Renal cortex interstitium (tissue), 11 donors: ENCODE data around the gene SEC63. TPM values are rescaled to one million over a fixed set of nuclear protein-coding genes. Genes with fewer than 3 reads are reported as not detected.
"Not testable (repeated sequence)": the region's sequence is repeated elsewhere in the genome, so short reads cannot be mapped to it uniquely, and the experiment has no call there.

Experiments
- DNase-seq, 11 donors: peaks; one replicate each; pipeline ENCODE4 v3.0.0-alpha.2; 2013; ENCODE audit warnings: low read depth in 9 of 11, low spot score in 4 of 11; ENCODE audit errors: extremely low read depth in 1 of 11
- polyA plus RNA-seq, 3 donors: library from polyadenylated mRNA; unstranded; fragments of 120-200 nt; gene quantifications; one replicate each; pipeline ENCODE4 v1.2.1, GENCODE V29; 2013; ENCODE audit not compliant: insufficient read length in 3 of 3

The SEC63 gene
- polyA plus RNA-seq, 3 donors: 93.6 to 120 (median 119) TPM

- no peak for DNase-seq
Observed at GRCh38 chr6:107985701-107986100, 27.7 kb upstream of the SEC63 start.

DNA sequence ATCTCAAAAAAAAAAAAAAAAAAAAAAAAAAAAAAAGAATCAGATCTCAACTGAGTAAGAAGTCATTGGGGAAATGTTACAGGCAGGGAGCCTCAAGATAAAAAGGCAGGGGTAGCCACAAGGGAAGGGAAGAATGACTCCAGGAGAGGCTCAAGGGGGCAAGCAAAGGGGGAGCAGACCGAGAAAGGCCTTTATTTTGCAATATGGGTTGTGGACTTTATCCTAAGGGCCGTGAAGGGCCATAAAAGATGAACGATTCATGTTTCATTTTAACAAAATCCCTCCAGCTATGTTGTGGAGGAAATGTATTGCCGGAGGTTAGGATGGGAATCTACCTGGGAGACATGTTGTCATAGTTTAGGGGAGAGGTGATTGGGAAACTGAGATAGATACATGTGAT, 25.8 kb upstream of the SEC63 start:
- DNase-seq: no peak

DNA sequence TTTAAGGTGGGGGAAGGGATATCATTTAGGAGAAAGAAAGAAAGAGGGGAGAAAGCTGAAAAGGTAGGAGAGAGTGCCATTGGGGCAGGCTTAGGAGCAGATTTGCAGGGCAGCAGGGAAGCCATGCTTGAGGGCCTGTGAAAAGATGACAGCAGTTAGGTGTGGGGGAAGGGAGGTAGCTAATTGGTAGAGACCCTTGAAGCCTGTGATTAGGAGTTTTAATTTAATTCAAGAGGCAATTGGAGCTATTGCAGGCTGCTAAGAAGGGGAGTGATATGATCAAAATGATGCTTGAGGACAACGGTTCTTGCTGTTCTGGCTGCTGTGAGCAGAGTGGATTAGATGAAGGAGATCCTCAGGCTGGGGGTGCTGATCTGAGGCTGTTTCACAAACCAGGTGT, 24.5 kb upstream of the SEC63 start:
- no peak for DNase-seq

DNA sequence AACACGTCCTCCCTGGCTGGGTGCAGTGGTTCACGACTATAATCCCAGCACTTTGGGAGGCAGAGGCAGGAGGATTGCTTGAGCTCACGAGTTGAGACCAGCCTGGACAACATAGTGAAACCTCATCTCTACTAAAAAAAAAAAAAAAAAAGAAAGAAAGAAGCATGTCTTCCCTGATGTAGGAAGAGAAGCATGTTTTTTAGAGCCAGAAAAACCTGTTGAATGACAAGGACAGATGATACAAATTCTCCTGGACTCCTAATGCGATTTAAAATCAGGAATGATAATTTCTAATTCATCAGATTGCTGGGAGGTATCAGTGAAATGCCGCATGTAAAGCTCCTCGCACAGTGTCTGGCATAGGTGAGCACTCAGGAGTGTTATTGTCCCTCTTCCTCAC, 23.7 kb upstream of the SEC63 start:
- DNase-seq: no peak

DNA sequence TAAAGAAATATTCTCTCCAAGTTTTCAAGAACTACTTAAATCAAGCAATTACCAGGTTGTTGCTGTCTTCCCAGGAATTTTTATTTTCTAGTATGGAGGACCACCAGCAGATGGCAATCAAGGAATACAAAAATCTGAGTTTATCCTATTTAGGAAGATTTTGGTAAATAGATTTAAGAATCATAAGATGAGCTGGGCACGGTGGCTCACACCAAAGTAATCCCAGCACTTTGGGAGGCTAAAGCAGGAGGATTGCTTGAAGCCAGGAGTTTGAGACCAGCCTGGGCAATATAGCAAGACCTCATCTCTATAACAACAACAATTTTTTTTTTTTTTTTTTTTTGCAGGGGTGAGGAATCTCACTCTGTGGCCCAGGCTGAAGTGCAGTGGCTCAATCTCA, 19.3 kb upstream of the SEC63 start:
- peak in 3 of 11 donors; percentile 22 to 35 (median 23) for DNase-seq

DNA sequence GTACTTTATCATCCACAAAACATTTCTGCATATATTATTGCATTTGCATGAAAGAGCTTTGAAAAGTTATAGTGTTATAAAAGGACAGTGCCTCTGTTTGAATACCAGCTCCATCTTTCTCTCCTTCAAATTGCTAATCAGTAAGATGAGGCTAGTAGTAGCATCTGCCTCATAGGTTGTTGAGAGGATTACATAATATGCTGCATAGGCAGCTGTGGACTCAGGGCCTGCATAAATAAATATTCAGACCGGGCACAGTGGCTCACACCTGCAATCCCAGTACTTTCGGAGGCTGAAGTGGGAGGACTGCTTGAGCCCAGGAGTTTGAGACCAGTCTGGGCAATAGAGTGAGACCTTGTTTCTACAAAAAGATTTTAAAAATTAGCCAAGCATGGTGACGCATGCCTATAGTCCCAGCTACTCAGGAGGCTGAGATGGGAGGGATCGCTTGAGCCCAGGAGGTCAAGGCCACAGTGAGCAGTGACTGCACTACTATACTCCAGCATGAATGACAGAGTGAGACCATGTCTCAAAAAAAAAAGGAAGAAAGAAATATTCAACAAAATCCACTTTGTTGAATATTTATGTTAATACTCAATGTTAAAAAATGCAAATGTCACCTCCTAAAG, 18.3 kb upstream of the SEC63 start:
- no peak for DNase-seq

- DNase-seq: no peak
Observed at GRCh38 chr6:107973594-107973993, 15.6 kb upstream of the SEC63 start.

DNA sequence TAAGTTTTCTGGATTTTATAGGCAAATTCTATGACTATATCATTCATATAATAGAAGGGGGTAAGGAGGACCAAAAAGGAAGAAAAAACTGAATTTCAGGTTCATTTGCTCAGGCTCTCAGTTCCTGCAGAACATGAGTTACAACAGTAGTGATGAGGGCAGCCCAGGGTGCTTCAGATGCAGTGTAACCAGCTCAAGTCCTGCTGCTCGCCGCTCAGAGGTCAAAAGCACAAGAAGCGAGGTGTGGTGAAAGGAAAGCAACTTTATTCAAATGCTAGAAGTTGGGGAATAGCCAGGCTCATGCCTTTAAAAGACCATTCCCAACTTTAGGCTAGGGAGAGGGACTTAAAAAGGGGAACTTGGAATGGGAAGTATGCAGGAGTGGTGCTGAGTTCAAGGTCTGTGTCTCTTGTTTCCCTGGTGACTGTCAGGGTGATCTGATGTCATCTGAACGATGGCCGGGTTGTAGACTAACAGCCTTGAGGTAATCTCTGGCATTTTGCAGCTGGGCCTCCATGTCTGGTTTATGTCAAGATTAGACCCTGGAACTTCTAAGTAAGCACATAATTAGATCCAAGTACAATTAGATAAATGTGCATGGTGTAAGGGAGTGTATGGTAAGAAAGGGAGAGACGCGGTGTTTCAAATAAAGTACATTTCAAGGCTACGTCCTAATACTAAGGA, 14.5 kb upstream of the SEC63 start:
- DNase-seq: no peak

- no peak for DNase-seq
Observed at GRCh38 chr6:107971181-107971580, 13.2 kb upstream of the SEC63 start.

DNA sequence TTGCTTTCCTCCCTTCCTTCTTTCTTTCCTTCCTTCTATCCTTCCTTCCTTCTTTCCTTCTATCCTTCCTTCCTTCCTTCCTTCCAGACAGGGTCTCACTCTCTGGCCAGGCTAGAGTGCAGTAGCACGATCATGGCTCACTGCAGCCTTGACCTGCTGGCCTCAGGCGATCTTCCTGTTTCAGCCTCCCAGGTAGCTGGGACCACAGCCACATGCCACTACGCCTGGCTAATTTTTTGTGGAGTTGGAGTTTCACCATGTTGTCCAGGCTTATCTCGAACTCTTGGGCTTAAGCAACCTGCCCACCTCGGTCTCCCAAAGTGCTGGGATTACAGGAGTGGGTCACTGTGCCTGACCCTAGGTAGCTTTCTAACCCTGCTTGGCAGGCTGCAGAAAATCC, 12.2 kb upstream of the SEC63 start:
- DNase-seq: no peak

GRCh38 chr6:107968081-107968480, 10.1 kb upstream of the SEC63 start:
- DNase-seq: no peak

DNA sequence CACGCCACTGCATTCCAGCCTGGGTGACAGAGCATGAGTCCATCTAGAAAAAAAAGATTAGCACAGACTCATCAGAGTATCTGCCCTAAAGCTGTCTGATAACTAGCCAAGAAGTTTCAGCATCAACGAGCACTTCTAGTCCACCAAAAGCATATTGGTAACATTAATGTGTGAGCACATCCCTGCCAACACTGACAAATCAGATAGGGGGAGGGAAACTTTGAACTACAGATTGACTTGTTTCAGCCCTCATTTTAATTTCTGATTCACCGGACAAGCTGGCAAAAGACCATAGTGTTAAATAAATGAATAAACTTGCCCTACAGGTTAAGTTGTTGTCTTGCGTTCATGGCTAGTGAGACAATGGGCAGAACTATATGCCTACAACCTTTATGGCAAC, 7.7 kb upstream of the SEC63 start:
- no peak for DNase-seq

- DNase-seq: no peak
Observed at GRCh38 chr6:107962723-107963122, 4.7 kb upstream of the SEC63 start.

DNA sequence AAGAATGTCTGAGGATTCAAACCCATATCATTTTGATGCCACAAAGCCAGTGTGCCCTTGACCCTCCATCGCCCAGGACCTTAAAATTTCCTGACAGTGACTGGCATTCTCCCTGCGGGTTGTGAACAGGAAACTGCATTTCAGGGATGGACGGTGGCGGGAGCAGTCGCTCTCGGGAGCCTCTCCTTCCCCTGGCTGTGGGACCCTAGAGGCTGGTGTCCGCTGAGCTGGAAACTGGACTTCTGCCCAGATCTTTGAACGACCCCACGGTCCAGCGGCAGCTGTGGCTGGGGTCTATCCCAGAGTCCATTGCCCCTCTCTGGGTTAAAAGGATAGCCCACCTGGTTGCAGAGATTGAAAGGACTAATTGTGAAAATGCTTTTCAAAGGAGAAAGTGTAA, 1.4 kb upstream of the SEC63 start:
- no peak for DNase-seq

- DNase-seq: not testable (repeated sequence)
Observed at GRCh38 chr6:107958689-107959362, 818 bp upstream of the SEC63 start.

GRCh38 chr6:107957308-107957908, 600 bp downstream of the SEC63 start:
- peak in 9 of 11 donors; percentile 44 to 66 (median 60) for DNase-seq

DNA sequence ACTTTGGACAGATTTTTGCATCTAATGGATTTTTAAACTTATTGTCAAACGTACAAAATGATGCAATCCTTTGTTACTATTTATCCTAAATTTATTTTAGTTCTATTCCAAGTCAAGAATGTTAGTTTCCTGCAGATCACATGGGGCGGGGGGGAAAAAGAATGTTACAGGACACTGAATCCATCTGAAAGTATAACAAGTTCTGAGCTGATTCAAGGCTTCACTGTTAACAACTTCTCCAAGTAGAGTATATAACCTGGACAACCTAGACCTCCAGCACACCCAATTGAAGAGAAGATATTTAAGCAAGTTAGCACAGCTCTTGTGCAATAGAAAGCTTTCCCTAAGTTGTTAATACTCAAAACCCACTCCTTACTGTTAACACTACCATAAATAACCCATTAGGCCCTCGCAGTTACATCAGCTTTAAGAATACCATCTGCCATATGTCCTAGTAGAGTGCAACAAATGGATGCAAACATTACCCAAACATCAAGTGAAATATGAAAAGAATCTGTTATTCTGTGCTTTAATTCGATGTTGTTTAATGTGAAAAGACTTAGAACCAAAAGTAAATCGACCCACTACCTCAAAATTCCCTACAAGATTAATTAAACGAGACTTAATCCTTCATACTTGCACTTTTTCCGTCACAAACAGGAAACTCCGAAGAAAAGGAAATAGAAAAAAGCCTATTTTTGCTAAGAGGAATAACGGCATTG, 1.3 kb downstream of the SEC63 start:
- peak in 2 of 11 donors; percentile 22 to 28 for DNase-seq

GRCh38 chr6:107956181-107956580, 1.8 kb downstream of the SEC63 start:
- no peak for DNase-seq

DNA sequence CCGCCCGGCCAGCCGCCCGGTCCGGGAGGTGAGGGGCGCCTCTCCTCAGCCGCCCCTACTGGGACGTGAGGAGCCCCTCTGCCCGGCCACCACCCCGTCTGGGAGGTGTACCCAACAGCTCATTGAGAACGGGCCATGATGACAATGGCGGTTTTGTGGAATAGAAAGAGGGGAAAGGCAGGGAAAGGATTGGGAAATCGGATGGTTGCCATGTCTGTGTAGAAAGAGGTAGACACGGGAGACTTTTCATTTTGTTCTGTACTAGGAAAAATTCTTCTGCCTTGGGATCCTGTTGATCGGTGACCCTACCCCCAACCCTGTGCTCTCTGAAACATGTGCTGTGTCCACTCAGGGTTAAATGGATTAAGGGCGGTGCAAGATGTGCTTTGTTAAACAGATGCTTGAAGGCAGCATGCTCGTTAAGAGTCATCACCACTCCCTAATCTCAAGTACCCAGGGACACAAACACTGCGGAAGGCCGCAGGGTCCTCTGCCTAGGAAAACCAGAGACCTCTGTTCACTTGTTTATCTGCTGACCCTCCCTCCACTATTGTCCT, 4.1 kb downstream of the SEC63 start:
- DNase-seq: not testable (repeated sequence)
